HCT116 (cell line): ENCODE measurements around the gene C18orf32. TPM values are rescaled to one million over a fixed set of nuclear protein-coding genes. Genes with fewer than 3 reads are reported as not detected.

Experiments used
- ATAC-seq: fragments of 200-7000 bp; cut with Tn5 transposase; 2 replicates; pipeline ENCODE4 v1.9.1; 2020; ENCODE audit warnings: mild to moderate bottlenecking, moderate library complexity
- BruUV-seq: library from RNA; stranded (reverse); fragments of 400-500 nt; replicated peaks from 2 replicates; lab custom pipeline; 2021; lab: Mats Ljungman, UMichigan
- CTCF ChIA-PET: fragments of 300-600 bp; sonication (Branson Sonifier 250); formaldehyde crosslinking; loops from one replicate; lab custom pipeline; 2021; ENCODE audit warnings: antibody characterized with exemption; lab: Charles Lee
- POLR2A ChIA-PET: fragments of 300-600, 350-600 bp; sonication (Branson Sonifier 250); formaldehyde crosslinking; loops from one replicate; lab custom pipeline; 2021; ENCODE audit warnings: antibody characterized with exemption; lab: Charles Lee
- RAD21 ChIA-PET, 2 experiments: fragments of 300-600 bp; sonication (Branson Sonifier 250); formaldehyde crosslinking; loops; one replicate each; lab custom pipeline; 2023; ENCODE audit warnings: low total read pairs in 2 of 2; ENCODE audit not compliant: uncharacterized antibody in 2 of 2, unreplicated experiment in 2 of 2, low non-redundant PET in 1 of 2; lab: Charles Lee
- DNase-seq: peaks from one replicate; pipeline ENCODE4 v3.0.0-alpha.2; 2010; ENCODE audit warnings: low read depth, low spot score
- H2AFZ ChIP-seq: fragments of 200-600 bp; shearing (Covaris generic), sonication (generic); 2 replicates; pipeline ENCODE4 v1.6.1; 2017; ENCODE audit warnings: low read depth, mixed run types, mixed read lengths, antibody characterized with exemption, low read length; ENCODE audit not compliant: poor library complexity, severe bottlenecking
- H3K27ac ChIP-seq: 2 replicates; pipeline ENCODE4 v1.5.1; 2012; ENCODE audit warnings: low read depth, low read length
- H3K27me3 ChIP-seq: fragments of 200-600 bp; sonication (generic); 2 replicates; pipeline ENCODE4 v1.6.1; 2016; ENCODE audit warnings: mixed run types, low read length, mixed read lengths; ENCODE audit not compliant: insufficient read depth
- H3K36me3 ChIP-seq, 2 experiments: fragments of 200-500 bp in 1 of 2; fragments of 200-600 bp in 1 of 2; sonication (Bioruptor generic) in 1 of 2; sonication (generic) in 1 of 2; 2 replicates each; pipeline versions ENCODE4 v1.5.1 to v1.6.1; 2014 to 2016; ENCODE audit warnings: low read length in 2 of 2, inconsistent platforms in 1 of 2, mixed read lengths in 1 of 2, mixed run types in 1 of 2; ENCODE audit not compliant: insufficient read depth in 2 of 2, control insufficient read depth in 1 of 2
- H3K4me1 ChIP-seq, 2 experiments: fragments of 200-600 bp in 1 of 2; sonication (generic) in 1 of 2; 2 replicates each; pipeline versions ENCODE4 v1.5.1 to v1.6.1; 2012 to 2017; ENCODE audit warnings: low read length in 2 of 2, inconsistent platforms in 1 of 2, mild to moderate bottlenecking in 1 of 2, mixed read lengths in 1 of 2, mixed run types in 1 of 2, moderate library complexity in 1 of 2; ENCODE audit not compliant: insufficient read depth in 2 of 2, control insufficient read depth in 1 of 2
- H3K4me2 ChIP-seq: fragments of 200-600 bp; sonication (generic); 2 replicates; pipeline ENCODE4 v1.6.1; 2017; ENCODE audit warnings: mixed run types, low read length, mixed read lengths
- H3K4me3 ChIP-seq, 2 experiments: fragments of 200-600 bp in 1 of 2; sonication (generic) in 1 of 2; replicated peaks in 1 of 2; 2 replicates each; pipeline ENCODE4 v1.5.1; 2011 to 2016; ENCODE audit warnings: low read length in 2 of 2, control low read depth in 1 of 2, low read depth in 1 of 2, mild to moderate bottlenecking in 1 of 2, mixed read lengths in 1 of 2, mixed run types in 1 of 2
- H3K79me2 ChIP-seq: fragments of 200-600 bp; sonication (generic); 2 replicates; pipeline ENCODE4 v1.6.1; 2017; ENCODE audit warnings: mild to moderate bottlenecking, mixed run types, low read length, moderate library complexity, mixed read lengths; ENCODE audit not compliant: insufficient read depth
- H3K9ac ChIP-seq: fragments of 200-600 bp; sonication (generic); 2 replicates; pipeline ENCODE4 v1.6.1; 2016; ENCODE audit warnings: low read length, mixed read lengths
- H3K9me2 ChIP-seq: fragments of 200-600 bp; sonication (generic), shearing (Covaris generic); 2 replicates; pipeline ENCODE4 v1.6.1; 2017; ENCODE audit warnings: mixed run types, mild to moderate bottlenecking, moderate library complexity; ENCODE audit not compliant: insufficient read depth
- H3K9me3 ChIP-seq, 2 experiments: fragments of 200-500 bp in 1 of 2; fragments of 200-600 bp in 1 of 2; sonication (Bioruptor generic) in 1 of 2; sonication (generic) in 1 of 2; 2 replicates each; pipeline ENCODE4 v1.6.1; 2014 to 2017; ENCODE audit warnings: low read length in 2 of 2, mixed read lengths in 2 of 2, inconsistent platforms in 1 of 2, low read depth in 1 of 2, mild to moderate bottlenecking in 1 of 2, mixed run types in 1 of 2, moderate library complexity in 1 of 2; ENCODE audit not compliant: control insufficient read depth in 1 of 2, insufficient read depth in 1 of 2
- H4K20me1 ChIP-seq: fragments of 200-600 bp; sonication (generic), shearing (Covaris generic); 2 replicates; pipeline ENCODE4 v1.6.1; 2017; ENCODE audit warnings: mixed run types, mild to moderate bottlenecking, moderate library complexity; ENCODE audit not compliant: insufficient read depth
- CTCF ChIP-seq, 3 experiments: fragments of 200-600 bp in 1 of 3; sonication (generic) in 1 of 3; IDR thresholded peaks in 2 of 3; conservative IDR thresholded peaks in 1 of 3; 2 replicates each; pipeline ENCODE4 v1.5.1; 2012 to 2017; ENCODE audit warnings: low read depth in 2 of 3, low read length in 2 of 3, antibody characterized with exemption in 1 of 3, borderline replicate concordance in 1 of 3, control low read depth in 1 of 3, mild to moderate bottlenecking in 1 of 3, mixed read lengths in 1 of 3, mixed run types in 1 of 3, moderate library complexity in 1 of 3; ENCODE audit not compliant: insufficient read depth in 1 of 3
- POLR2AphosphoS5 ChIP-seq: IDR thresholded peaks from 2 replicates; pipeline ENCODE4 v1.6.1; 2011; ENCODE audit warnings: mild to moderate bottlenecking, low read depth, low read length, moderate library complexity
- TCF7L2 ChIP-seq: IDR thresholded peaks from 2 replicates; pipeline ENCODE4 v1.7.0; 2011; ENCODE audit warnings: borderline replicate concordance, inconsistent platforms; ENCODE audit not compliant: insufficient read depth, insufficient read length; ENCODE audit errors: extremely low read depth
- intact Hi-C: fragments of 100-400 bp; cut with micrococcal nuclease; formaldehyde crosslinking; loops from 2 replicates; pipeline ENCODE4 v1.10.0; 2022
- total RNA-seq: library from RNA; stranded (reverse); gene quantifications from one replicate; pipeline ENCODE4 v1.2.1, GENCODE V29; 2021; ENCODE audit not compliant: unreplicated experiment

Gene C18orf32
- total RNA-seq, 1 experiment from 2014 or later, result 35.0 TPM

GRCh38 chr18:49487711-49488310, 777 bp upstream of the C18orf32 start:
- no peak for TF ChIP-seq CTCF (IDR thresholded peaks at IDR 0.05 in 2 of 3, conservative IDR thresholded peaks at IDR 0.05 in 1 of 3; ENCODE audit: borderline replicate concordance in 1 of 3, insufficient read depth in 1 of 3, low read depth in 2 of 3, low read length in 2 of 3)
- peak; percentile 14; the same call in 1 of the 2 replicates for TF ChIP-seq POLR2AphosphoS5
- intact Hi-C loops, result no loop called here
- H3K4me2 ChIP-seq, result peak overlapping the region; percentile 86
- H3K27me3 ChIP-seq, result no peaks in the 10 kb centered on the region
- H3K9me3 ChIP-seq, result no peaks in the 10 kb centered on the region
- H3K79me2 ChIP-seq, result peaks cover 66% of the 10 kb centered on the region
- BruUV-seq, result TSS peak; percentile 82
- POLR2A ChIA-PET, result interaction anchor here (0.6 to 2.6 kb wide), 5 partner anchors 8 to 794 kb away, joined by 3 to 12 read pairs (median 4); partner anchors contain the start of genes DYM and MBD1
- RAD21 ChIA-PET, result no interaction called here
- H3K4me3 ChIP-seq, result peak overlapping the region; percentile 78 to 95
- no peaks in the 10 kb centered on the region for H3K9me2 ChIP-seq
- CTCF ChIA-PET, result interaction anchor here (1.1 kb wide), 1 partner anchor 371 kb away, joined by 6 read pairs; no protein-coding TSS in a partner anchor
- peaks cover 16% of the 10 kb centered on the region; the same call in 1 of the 2 replicates for H4K20me1 ChIP-seq
- peak overlapping the region; percentile 76 for H3K27ac ChIP-seq
- H3K36me3 ChIP-seq, result peaks cover 39 to 45% of the 10 kb centered on the region in 2 experiments
- H3K4me1 ChIP-seq, result peaks cover 10 to 49% of the 10 kb centered on the region in 2 experiments; a peak in 3 of 4 replicates
- peak; percentile 6 for ATAC-seq
- DNase-seq, result no peak
- peak overlapping the region; percentile 76 for H3K9ac ChIP-seq
- H2AFZ ChIP-seq, result no peak overlapping the region

GRCh38 chr18:49486606-49486952, 455 bp downstream of the C18orf32 start:
- Histone ChIP-seq H3K9me2 (no peaks in the 10 kb centered on the region), H3K9me3 (no peaks in the 10 kb centered on the region), H3K4me3 (peak overlapping the region; percentile 78 to 95), H4K20me1 (peaks cover 16% of the 10 kb centered on the region; the same call in 1 of the 2 replicates), H3K27me3 (no peaks in the 10 kb centered on the region), H3K36me3 (peaks cover 44 to 45% of the 10 kb centered on the region in 2 experiments), H2AFZ (no peak overlapping the region), H3K79me2 (peaks cover 58% of the 10 kb centered on the region), H3K4me2 (peak overlapping the region; percentile 86), H3K4me1 (peaks cover 10 to 46% of the 10 kb centered on the region in 2 experiments; a peak in 3 of 4 replicates), H3K27ac (peak overlapping the region; percentile 76), H3K9ac (peak overlapping the region; percentile 76)
- TF ChIP-seq TCF7L2, result no peak
- RAD21 ChIA-PET, result no interaction called here
- ATAC-seq, result peak; percentile 9
- POLR2A ChIA-PET, result interaction anchor here (0.6 to 2.6 kb wide), 11 partner anchors 9 to 717 kb away, joined by 3 to 12 read pairs (median 4); partner anchors contain the start of gene DYM
- CTCF ChIA-PET, result interaction anchor here (1.0 to 1.2 kb wide), 3 partner anchors 372 to 870 kb away, joined by 3 to 6 read pairs (median 3); no protein-coding TSS in a partner anchor
- BruUV-seq, result no TSS peak
- DNase-seq, result no peak
- intact Hi-C loops, result no loop called here
